ENCODE results near the gene NFKBIL1. TPM values are rescaled to one million over a fixed set of nuclear protein-coding genes. Genes with fewer than 3 reads are reported as not detected.

NFKBIL1 gene
- polyA plus RNA-seq, 1 of the 3 experiments (the other 2 are of a cell fraction), result 17.1 TPM

DNA sequence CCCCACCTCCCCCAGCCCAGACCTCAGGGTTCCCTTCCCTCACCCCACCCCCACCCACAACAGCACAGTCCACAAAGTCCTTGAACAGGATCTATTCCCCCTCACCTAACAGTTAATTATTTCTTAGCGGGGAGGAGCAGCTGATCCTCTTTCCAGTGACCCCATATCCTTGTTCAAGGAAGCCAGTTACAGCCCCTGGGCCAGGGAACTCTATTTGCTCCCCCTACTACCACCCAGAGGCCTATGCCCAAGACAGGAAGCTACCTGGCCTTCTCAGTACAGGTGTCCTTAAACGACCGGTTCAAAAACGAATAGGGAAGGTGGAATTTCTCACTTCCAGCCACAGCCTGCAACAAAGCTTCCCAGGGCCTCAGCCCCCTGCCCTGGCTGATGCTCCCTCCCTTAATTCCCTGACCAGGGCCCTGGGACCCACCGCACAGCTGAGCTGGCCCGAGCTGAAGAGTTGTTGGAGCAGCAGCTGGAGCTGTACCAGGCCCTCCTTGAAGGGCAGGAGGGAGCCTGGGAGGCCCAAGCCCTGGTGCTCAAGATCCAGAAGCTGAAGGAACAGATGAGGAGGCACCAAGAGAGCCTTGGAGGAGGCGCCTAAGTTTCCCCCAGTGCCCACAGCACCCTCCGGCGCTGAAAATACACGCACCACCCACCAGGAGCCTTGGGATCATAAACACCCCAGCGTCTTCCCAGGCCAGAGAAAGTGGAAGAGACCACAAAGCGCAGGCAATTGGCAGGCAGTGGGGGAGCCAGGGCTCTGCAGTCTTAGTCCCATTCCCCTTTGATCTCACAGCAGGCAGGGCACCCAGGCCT, 17.9 kb upstream of the NFKBIL1 start:
- peaks cover 32% of the 10 kb centered on the region for H4K20me1 ChIP-seq (ENCODE audit: insufficient read depth)
- CTCF ChIA-PET, result interaction anchor here (1.1 kb wide), 1 partner anchor 11 kb away, joined by 4 read pairs; no protein-coding TSS in a partner anchor
- no peak for DNase-seq
- no peaks in the 10 kb centered on the region for H3K27me3 ChIP-seq (ENCODE audit: insufficient read depth)
- H3K4me2 ChIP-seq, result no peak overlapping the region
- peaks cover 41 to 50% of the 10 kb centered on the region in 2 experiments for H3K36me3 ChIP-seq (replicated peaks in 1 of 2; ENCODE audit: control insufficient read depth in 1 of 2, insufficient read depth in 2 of 2, low read length in 1 of 2)
- H3K79me2 ChIP-seq (ENCODE audit: insufficient read depth), result peaks cover 8% of the 10 kb centered on the region; the same call in 1 of the 2 replicates
- no peaks in the 10 kb centered on the region for H3K9me2 ChIP-seq
- H3K9me3 ChIP-seq, result no peaks in the 10 kb centered on the region
- H3K27ac ChIP-seq (ENCODE audit: low read depth in 2 of 2, low read length in 1 of 2), result no peak overlapping the region
- POLR2A ChIA-PET, result interaction anchor here (0.6 to 1.2 kb wide), 2 partner anchors 12 to 443 kb away, joined by 3 to 4 read pairs; partner anchors contain the start of gene DDX39B
- no peak overlapping the region for H2AFZ ChIP-seq (ENCODE audit: low read depth)
- 88% methylated on average over 6 of the region's 12 CpGs for WGBS (ENCODE audit: low lambda C conversion rate)
- H3F3A ChIP-seq (replicated peaks; ENCODE audit: insufficient read depth), result peaks cover 28% of the 10 kb centered on the region
- peaks cover 0 to 14% of the 10 kb centered on the region in 2 experiments; a peak in 2 of 4 replicates for H3K4me1 ChIP-seq (ENCODE audit: control insufficient read depth in 1 of 2, insufficient read depth in 2 of 2, low read depth in 1 of 2, low read length in 1 of 2)
- H3K4me3 ChIP-seq (ENCODE audit: low read depth in 2 of 2, low read length in 1 of 2), result no peak overlapping the region
- no peak for TF ChIP-seq SMC3 (IDR thresholded peaks at IDR 0.05; ENCODE audit: low read depth, low read length)
- TF ChIP-seq FOXM1 (IDR thresholded peaks at IDR 0.05; ENCODE audit: low read depth), result no peak
- TF ChIP-seq JUND (IDR thresholded peaks at IDR 0.05), result peak; percentile 3; the same call in 1 of the 2 replicates
- H3K9ac ChIP-seq, result no peak overlapping the region

DNA sequence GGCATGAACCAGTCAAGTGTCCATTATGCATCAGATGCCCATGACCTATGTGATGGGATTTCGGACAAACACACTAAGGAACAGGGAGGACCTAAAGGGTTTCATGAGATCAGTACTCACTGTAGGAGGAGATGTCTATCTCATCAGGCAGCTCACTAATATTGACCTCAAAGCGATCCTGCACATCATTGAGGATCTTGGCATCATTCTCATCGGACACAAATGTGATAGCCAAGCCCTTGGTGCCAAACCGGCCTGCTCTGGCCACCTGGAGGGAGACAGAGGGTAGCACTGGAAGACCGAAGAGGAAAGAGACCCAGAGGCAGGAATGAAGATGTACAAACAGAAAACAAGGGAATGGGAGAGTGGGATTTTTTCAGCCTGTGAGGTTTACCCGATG, 16.7 kb upstream of the NFKBIL1 start:
- WGBS (ENCODE audit: low lambda C conversion rate), result 84% methylated on average over 5 of the region's 6 CpGs
- CTCF ChIA-PET, result interaction anchor here (3.0 kb wide), 1 partner anchor 67 kb away, joined by 12 read pairs; no protein-coding TSS in a partner anchor
- DNase-seq, result no peak

More for the DNA sequence above, 16.7 kb upstream of the NFKBIL1 start:
- TF ChIP-seq EZH2phosphoT487 (IDR thresholded peaks at IDR 0.05; ENCODE audit: borderline replicate concordance, low read depth) (no peak), EP300 (IDR thresholded peaks at IDR 0.05; ENCODE audit: borderline replicate concordance in 1 of 2, low read depth in 1 of 2, low read length in 1 of 2) (no peak), GATA2 (CRISPR knock-in tag; IDR thresholded peaks at IDR 0.05) (no peak), FOSL2 (IDR thresholded peaks at IDR 0.05; ENCODE audit: borderline replicate concordance, low read depth) (no peak)
- TF ChIP-seq, protein P1, sequence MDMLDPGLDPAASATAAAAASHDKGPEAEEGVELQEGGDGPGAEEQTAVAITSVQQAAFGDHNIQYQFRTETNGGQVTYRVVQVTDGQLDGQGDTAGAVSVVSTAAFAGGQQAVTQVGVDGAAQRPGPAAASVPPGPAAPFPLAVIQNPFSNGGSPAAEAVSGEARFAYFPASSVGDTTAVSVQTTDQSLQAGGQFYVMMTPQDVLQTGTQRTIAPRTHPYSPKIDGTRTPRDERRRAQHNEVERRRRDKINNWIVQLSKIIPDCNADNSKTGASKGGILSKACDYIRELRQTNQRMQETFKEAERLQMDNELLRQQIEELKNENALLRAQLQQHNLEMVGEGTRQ (IDR thresholded peaks at IDR 0.05; ENCODE audit: borderline replicate concordance, low read depth, low read length), result no peak
- TF ChIP-seq, protein P2, sequence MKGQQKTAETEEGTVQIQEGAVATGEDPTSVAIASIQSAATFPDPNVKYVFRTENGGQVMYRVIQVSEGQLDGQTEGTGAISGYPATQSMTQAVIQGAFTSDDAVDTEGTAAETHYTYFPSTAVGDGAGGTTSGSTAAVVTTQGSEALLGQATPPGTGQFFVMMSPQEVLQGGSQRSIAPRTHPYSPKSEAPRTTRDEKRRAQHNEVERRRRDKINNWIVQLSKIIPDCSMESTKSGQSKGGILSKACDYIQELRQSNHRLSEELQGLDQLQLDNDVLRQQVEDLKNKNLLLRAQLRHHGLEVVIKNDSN (IDR thresholded peaks at IDR 0.05; ENCODE audit: borderline replicate concordance, low read depth), result no peak
- TF ChIP-seq, protein P3, sequence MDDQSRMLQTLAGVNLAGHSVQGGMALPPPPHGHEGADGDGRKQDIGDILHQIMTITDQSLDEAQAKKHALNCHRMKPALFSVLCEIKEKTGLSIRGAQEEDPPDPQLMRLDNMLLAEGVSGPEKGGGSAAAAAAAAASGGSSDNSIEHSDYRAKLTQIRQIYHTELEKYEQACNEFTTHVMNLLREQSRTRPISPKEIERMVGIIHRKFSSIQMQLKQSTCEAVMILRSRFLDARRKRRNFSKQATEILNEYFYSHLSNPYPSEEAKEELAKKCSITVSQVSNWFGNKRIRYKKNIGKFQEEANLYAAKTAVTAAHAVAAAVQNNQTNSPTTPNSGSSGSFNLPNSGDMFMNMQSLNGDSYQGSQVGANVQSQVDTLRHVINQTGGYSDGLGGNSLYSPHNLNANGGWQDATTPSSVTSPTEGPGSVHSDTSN (IDR thresholded peaks at IDR 0.05), result no peak
- TF ChIP-seq, protein P4, sequence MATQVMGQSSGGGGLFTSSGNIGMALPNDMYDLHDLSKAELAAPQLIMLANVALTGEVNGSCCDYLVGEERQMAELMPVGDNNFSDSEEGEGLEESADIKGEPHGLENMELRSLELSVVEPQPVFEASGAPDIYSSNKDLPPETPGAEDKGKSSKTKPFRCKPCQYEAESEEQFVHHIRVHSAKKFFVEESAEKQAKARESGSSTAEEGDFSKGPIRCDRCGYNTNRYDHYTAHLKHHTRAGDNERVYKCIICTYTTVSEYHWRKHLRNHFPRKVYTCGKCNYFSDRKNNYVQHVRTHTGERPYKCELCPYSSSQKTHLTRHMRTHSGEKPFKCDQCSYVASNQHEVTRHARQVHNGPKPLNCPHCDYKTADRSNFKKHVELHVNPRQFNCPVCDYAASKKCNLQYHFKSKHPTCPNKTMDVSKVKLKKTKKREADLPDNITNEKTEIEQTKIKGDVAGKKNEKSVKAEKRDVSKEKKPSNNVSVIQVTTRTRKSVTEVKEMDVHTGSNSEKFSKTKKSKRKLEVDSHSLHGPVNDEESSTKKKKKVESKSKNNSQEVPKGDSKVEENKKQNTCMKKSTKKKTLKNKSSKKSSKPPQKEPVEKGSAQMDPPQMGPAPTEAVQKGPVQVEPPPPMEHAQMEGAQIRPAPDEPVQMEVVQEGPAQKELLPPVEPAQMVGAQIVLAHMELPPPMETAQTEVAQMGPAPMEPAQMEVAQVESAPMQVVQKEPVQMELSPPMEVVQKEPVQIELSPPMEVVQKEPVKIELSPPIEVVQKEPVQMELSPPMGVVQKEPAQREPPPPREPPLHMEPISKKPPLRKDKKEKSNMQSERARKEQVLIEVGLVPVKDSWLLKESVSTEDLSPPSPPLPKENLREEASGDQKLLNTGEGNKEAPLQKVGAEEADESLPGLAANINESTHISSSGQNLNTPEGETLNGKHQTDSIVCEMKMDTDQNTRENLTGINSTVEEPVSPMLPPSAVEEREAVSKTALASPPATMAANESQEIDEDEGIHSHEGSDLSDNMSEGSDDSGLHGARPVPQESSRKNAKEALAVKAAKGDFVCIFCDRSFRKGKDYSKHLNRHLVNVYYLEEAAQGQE (IDR thresholded peaks at IDR 0.05; ENCODE audit: low read depth, low read length), result no peak
- H3K4me1 ChIP-seq (ENCODE audit: control insufficient read depth in 1 of 2, insufficient read depth in 2 of 2, low read depth in 1 of 2, low read length in 1 of 2), result peaks cover 0 to 11% of the 10 kb centered on the region in 2 experiments; a peak in 2 of 4 replicates
- peaks cover 52 to 61% of the 10 kb centered on the region in 2 experiments for H3K36me3 ChIP-seq (replicated peaks in 1 of 2; ENCODE audit: control insufficient read depth in 1 of 2, insufficient read depth in 2 of 2, low read length in 1 of 2)
- H3K9me3 ChIP-seq, result no peaks in the 10 kb centered on the region
- peaks cover 28% of the 10 kb centered on the region for H3F3A ChIP-seq (replicated peaks; ENCODE audit: insufficient read depth)
- no peak overlapping the region for H3K4me2 ChIP-seq
- no peaks in the 10 kb centered on the region for H3K27me3 ChIP-seq (ENCODE audit: insufficient read depth)
- POLR2A ChIA-PET, result interaction anchor here (1.4 kb wide), 1 partner anchor 11 kb away, joined by 12 read pairs; the partner anchor contains the start of gene DDX39B
- peaks cover 43% of the 10 kb centered on the region for H4K20me1 ChIP-seq (ENCODE audit: insufficient read depth)
- H3K27ac ChIP-seq (ENCODE audit: low read depth in 2 of 2, low read length in 1 of 2), result no peak overlapping the region
- H2AFZ ChIP-seq (ENCODE audit: low read depth), result no peak overlapping the region
- peaks cover 15% of the 10 kb centered on the region; the same call in 1 of the 2 replicates for H3K79me2 ChIP-seq (ENCODE audit: insufficient read depth)
- H3K9ac ChIP-seq, result no peak overlapping the region
- no peaks in the 10 kb centered on the region for H3K9me2 ChIP-seq
- H3K4me3 ChIP-seq (ENCODE audit: low read depth in 2 of 2, low read length in 1 of 2), result no peak overlapping the region
